Measurements from ENCODE around the gene NELL1. TPM values are rescaled to one million over a fixed set of nuclear protein-coding genes. Genes with fewer than 3 reads are reported as not detected.

Gene NELL1
- total RNA-seq, 1 donor from 2014 or later: 0.45 TPM

GRCh38 chr11:20739107-20739506, 69.7 kb downstream of the NELL1 start:
- H3K9ac ChIP-seq (ENCODE audit: low read length): no peak overlapping the region
- H3K36me3 Mint-ChIP-seq (ENCODE audit: low read depth, unreplicated experiment): no peaks in the 10 kb centered on the region
- H3K27me3 ChIP-seq (ENCODE audit: insufficient read depth, low read length): no peaks in the 10 kb centered on the region
- no peak overlapping the region for H3K27ac ChIP-seq (ENCODE audit: low read depth, low read length)
- H3K27ac Mint-ChIP-seq (ENCODE audit: unreplicated experiment): no peak overlapping the region
- no peak overlapping the region for H3K4me3 Mint-ChIP-seq (ENCODE audit: unreplicated experiment)
- no peak for TF ChIP-seq EZH2 (IDR thresholded peaks at IDR 0.05; ENCODE audit: insufficient read depth, low read length)
- TF ChIP-seq CTCF (IDR thresholded peaks at IDR 0.05; ENCODE audit: insufficient read depth, low read depth, low read length): no peak
- H3K36me3 ChIP-seq (ENCODE audit: insufficient read depth, low read length): no peaks in the 10 kb centered on the region
- no peaks in the 10 kb centered on the region for H4K20me1 ChIP-seq (ENCODE audit: insufficient read depth, low read length)
- no peak for DNase-seq (ENCODE audit: low read depth)
- H3K4me1 ChIP-seq (ENCODE audit: insufficient read depth, low read length): no peaks in the 10 kb centered on the region
- peaks cover 5% of the 10 kb centered on the region for H3K27me3 Mint-ChIP-seq (ENCODE audit: low read depth, unreplicated experiment)
- peaks cover 3% of the 10 kb centered on the region for H3K9me3 ChIP-seq (ENCODE audit: insufficient read depth, low read depth, low read length)
- no peaks in the 10 kb centered on the region for H3K79me2 ChIP-seq (ENCODE audit: insufficient read depth, low read length)
- no peak overlapping the region for H3K4me3 ChIP-seq (ENCODE audit: insufficient read depth, low read depth, low read length)
- no peak overlapping the region for H2AFZ ChIP-seq (ENCODE audit: low read depth, low read length)
- H3K4me2 ChIP-seq (ENCODE audit: low read length): no peak overlapping the region
- H3K9me3 Mint-ChIP-seq (ENCODE audit: unreplicated experiment): no peaks in the 10 kb centered on the region
- no peaks in the 10 kb centered on the region for H3K4me1 Mint-ChIP-seq (ENCODE audit: low read depth, unreplicated experiment)
- FAIRE-seq: no peak

GRCh38 chr11:20739577-20739976, 70.2 kb downstream of the NELL1 start:
- H3K36me3 Mint-ChIP-seq (ENCODE audit: low read depth, unreplicated experiment): no peaks in the 10 kb centered on the region

More at GRCh38 chr11:20739577-20739976, 70.2 kb downstream of the NELL1 start:
- H4K20me1 ChIP-seq (ENCODE audit: insufficient read depth, low read length): no peaks in the 10 kb centered on the region
- H3K79me2 ChIP-seq (ENCODE audit: insufficient read depth, low read length): no peaks in the 10 kb centered on the region
- no peaks in the 10 kb centered on the region for H3K4me1 ChIP-seq (ENCODE audit: insufficient read depth, low read length)
- H3K27me3 Mint-ChIP-seq (ENCODE audit: low read depth, unreplicated experiment): peaks cover 5% of the 10 kb centered on the region
- no peaks in the 10 kb centered on the region for H3K27me3 ChIP-seq (ENCODE audit: insufficient read depth, low read length)
- H3K9ac ChIP-seq (ENCODE audit: low read length): no peak overlapping the region
- H3K4me3 Mint-ChIP-seq (ENCODE audit: unreplicated experiment): no peak overlapping the region
- H3K4me1 Mint-ChIP-seq (ENCODE audit: low read depth, unreplicated experiment): no peaks in the 10 kb centered on the region
- H3K27ac Mint-ChIP-seq (ENCODE audit: unreplicated experiment): no peak overlapping the region
- no peaks in the 10 kb centered on the region for H3K36me3 ChIP-seq (ENCODE audit: insufficient read depth, low read length)
- DNase-seq (ENCODE audit: low read depth) (no peak), FAIRE-seq (no peak)
- no peak for TF ChIP-seq EZH2 (IDR thresholded peaks at IDR 0.05; ENCODE audit: insufficient read depth, low read length)
- no peak for TF ChIP-seq CTCF (IDR thresholded peaks at IDR 0.05; ENCODE audit: insufficient read depth, low read depth, low read length)
- H3K27ac ChIP-seq (ENCODE audit: low read depth, low read length): no peak overlapping the region
- no peaks in the 10 kb centered on the region for H3K9me3 Mint-ChIP-seq (ENCODE audit: unreplicated experiment)
- no peak overlapping the region for H3K4me3 ChIP-seq (ENCODE audit: insufficient read depth, low read depth, low read length)
- no peak overlapping the region for H2AFZ ChIP-seq (ENCODE audit: low read depth, low read length)
- H3K9me3 ChIP-seq (ENCODE audit: insufficient read depth, low read depth, low read length): peaks cover 3% of the 10 kb centered on the region
- H3K4me2 ChIP-seq (ENCODE audit: low read length): no peak overlapping the region

All from astrocyte (in vitro differentiated cells and primary cell).